Measurements from ENCODE around the gene VCPKMT.

Gene VCPKMT

DNA sequence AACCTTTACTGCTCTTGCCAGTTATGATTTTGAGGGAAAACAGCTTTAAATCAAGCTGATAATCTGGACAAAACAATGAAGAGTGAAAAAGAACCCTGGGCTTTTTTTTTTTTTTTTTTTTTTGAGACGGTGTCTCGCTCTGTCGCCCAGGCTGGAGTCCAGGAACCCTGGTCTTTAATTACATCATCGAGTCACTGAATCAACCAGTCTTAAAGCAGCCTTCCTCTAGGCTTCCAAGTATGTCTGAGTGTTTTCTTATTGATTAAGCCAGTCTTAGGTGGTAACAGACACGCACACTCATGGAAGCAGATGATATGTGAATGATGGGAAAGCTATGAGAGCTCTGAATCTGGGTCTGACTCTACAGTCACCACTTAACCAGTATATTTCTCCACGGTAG, 5.9 kb upstream of the VCPKMT start:
- DNase-seq (ENCODE audit: low read depth) = no peak
- H3K4me3 ChIP-seq (ENCODE audit: control insufficient read depth, low read depth, low read length) = no peak overlapping the region
- TF ChIP-seq, protein P1, sequence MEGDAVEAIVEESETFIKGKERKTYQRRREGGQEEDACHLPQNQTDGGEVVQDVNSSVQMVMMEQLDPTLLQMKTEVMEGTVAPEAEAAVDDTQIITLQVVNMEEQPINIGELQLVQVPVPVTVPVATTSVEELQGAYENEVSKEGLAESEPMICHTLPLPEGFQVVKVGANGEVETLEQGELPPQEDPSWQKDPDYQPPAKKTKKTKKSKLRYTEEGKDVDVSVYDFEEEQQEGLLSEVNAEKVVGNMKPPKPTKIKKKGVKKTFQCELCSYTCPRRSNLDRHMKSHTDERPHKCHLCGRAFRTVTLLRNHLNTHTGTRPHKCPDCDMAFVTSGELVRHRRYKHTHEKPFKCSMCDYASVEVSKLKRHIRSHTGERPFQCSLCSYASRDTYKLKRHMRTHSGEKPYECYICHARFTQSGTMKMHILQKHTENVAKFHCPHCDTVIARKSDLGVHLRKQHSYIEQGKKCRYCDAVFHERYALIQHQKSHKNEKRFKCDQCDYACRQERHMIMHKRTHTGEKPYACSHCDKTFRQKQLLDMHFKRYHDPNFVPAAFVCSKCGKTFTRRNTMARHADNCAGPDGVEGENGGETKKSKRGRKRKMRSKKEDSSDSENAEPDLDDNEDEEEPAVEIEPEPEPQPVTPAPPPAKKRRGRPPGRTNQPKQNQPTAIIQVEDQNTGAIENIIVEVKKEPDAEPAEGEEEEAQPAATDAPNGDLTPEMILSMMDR (IDR thresholded peaks at IDR 0.05; ENCODE audit: control insufficient read depth, insufficient read depth, low read depth, low read length, missing control alignments) = no peak

DNA sequence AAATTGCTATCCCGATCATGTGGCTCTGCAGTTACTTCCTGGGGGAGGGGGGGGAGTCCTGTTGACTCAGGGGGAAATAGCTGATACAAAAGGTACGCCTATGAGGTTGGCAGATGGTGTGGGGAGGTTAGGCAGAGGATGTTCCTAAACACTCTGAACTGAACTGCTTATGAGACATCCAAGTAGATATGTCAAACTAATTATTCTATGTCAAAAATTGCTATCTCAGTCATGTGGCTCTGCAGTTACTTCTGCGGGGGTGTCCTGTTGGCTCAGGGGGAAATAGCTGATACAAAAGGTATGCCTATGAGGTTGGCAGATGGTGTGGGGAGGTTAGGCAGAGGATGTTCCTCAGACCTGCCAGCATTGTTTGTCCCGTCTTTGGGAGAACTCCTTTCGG, 5.1 kb upstream of the VCPKMT start:
- H3K4me3 ChIP-seq (ENCODE audit: control insufficient read depth, low read depth, low read length) = no peak overlapping the region
- no peak for DNase-seq (ENCODE audit: low read depth)
- TF ChIP-seq, protein P1 (IDR thresholded peaks at IDR 0.05; ENCODE audit: control insufficient read depth, insufficient read depth, low read depth, low read length, missing control alignments) = no peak

DNA sequence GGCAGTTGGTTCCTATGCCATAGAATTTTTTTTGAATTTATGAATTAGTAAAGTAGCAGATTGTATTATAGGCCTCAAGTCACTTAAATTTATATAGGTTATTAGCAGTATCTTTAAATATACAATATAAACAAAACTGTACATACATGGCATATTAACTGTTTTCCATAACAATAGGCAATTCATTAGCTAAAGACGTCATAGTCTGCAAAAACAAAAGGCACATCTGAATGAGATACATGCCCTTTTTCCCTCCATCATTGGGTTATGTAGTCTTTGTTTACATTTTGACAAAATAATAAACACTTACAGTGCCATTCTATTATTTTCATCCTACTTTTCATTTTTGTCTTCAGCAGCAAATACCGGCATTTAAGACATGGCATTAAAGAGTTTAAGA, 1.1 kb upstream of the VCPKMT start:
- TF ChIP-seq, protein P1 (IDR thresholded peaks at IDR 0.05; ENCODE audit: control insufficient read depth, insufficient read depth, low read depth, low read length, missing control alignments) = no peak
- no peak overlapping the region for H3K4me3 ChIP-seq (ENCODE audit: control insufficient read depth, low read depth, low read length)
- no peak for DNase-seq (ENCODE audit: low read depth)

DNA sequence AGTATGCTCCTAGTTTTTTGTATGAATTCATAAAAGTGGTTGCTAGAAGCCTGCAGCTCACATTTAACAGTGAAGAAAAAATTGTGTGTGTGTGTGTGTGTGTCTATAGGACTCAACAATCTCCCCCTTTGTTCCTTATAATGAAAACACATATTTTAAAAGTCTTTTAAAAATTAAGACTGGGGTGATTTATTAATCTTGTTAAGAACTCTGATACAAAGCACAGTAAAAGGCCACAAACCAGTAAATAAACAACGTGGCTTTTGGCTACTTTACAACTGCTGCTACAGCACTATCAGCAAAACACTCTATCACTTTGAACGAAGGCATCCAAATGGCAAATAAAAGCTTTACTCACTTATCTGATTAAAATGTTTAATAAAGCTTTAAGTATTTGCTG, 594 bp upstream of the VCPKMT start:
- DNase-seq (ENCODE audit: low read depth) = no peak
- TF ChIP-seq, protein P1 (IDR thresholded peaks at IDR 0.05; ENCODE audit: control insufficient read depth, insufficient read depth, low read depth, low read length, missing control alignments) = no peak
- no peak overlapping the region for H3K4me3 ChIP-seq (ENCODE audit: control insufficient read depth, low read depth, low read length)

DNA sequence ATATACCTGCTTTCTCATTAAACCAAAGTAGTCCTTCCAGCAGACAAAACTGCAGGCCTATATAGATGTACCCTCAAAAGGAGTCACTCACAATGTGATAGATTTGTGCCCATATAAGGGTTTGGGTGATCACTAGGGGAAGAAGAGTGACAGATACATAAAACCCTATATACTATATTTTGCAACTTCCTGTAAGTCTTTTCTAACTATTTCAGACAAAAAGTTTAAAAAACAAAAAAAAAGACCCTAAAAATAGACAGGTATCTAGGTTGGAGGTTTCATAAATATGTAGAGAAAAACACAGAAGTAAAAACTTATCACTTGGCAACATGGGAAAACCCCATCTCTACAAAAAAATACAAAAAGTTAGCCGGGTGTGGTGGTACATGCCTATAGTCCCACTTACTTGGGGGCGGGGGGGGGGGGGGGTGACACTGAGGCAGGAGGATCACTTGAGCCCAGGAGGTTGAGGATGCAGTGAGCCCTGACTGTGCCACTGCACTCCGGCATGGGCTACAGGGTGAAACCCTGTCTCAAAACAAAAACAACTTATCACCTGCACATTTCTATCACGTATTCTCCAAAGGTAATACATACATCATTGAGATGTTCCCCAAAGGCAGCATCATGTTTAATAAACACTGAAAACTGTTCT, 2.9 kb downstream of the VCPKMT start:
- no peak overlapping the region for H3K4me3 ChIP-seq (ENCODE audit: control insufficient read depth, low read depth, low read length)
- DNase-seq (ENCODE audit: low read depth) = no peak
- TF ChIP-seq, protein P1 (IDR thresholded peaks at IDR 0.05; ENCODE audit: control insufficient read depth, insufficient read depth, low read depth, low read length, missing control alignments) = no peak

DNA sequence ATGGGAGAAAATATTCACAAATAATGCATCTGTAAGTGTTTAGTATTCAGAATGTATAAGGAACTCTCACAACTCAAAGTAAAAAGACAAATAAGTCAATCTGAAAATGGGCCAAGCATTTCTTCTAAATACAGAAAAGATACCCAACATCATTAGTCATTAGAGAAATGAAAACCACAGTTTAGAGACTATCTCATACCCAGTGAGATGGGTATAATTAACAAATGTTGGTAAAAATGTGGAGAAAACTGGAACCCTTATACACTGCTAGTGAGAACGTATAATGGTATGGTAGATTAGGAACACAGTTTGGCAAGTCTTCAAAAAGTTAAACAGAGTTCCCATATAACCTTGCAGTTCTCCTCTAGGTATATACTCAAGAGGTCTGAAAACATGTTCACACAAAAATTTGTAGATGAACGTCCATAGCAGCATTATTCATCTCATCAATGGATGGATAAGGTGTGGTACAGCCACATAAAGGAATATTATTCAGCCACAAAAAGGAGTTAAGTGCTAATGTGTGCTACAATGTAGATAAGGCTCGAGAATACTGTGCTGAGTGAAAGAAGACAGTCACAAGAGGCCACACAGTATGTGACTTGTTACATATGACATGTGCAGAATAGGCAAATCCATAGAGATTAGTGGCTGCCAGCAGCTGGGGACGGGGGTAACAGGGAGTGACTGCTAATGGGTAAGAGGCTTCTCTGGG, 5.9 kb downstream of the VCPKMT start:
- H3K4me3 ChIP-seq (ENCODE audit: control insufficient read depth, low read depth, low read length) = no peak overlapping the region
- TF ChIP-seq, protein P1 (IDR thresholded peaks at IDR 0.05; ENCODE audit: control insufficient read depth, insufficient read depth, low read depth, low read length, missing control alignments) = no peak
- no peak for DNase-seq (ENCODE audit: low read depth)

All from AG09309 (cell line).